ENCODE results near the gene MACO1.

The MACO1 gene

DNA sequence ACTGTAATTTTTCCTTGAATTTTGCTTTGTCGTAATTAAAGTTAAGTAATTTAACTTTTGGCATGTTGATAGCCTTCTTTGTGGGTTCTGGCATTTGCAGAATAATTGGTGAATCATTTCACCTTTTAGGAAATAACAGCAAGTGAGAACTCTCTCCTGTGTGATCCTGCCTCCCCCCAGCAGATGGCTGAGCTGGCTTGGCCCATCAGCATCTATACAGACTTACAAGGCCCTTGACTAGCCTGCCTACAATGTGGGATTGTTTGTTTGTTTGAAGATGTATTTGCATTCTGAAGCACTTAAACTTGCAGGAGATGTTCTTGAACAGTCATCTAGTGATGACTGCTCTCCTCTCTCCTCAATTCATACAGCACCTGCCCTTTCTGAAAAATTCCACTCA lies 55.9 kb downstream of the MACO1 start:
- H2BK12ac ChIP-seq (ENCODE audit: low read length): no peak overlapping the region
- no CpG with 5 or more reads among the region's 1 CpG for WGBS, 2 donors (ENCODE audit: extremely low coverage in 2 of 2, insufficient read length in 2 of 2, insufficient replicate concordance in 1 of 2)
- no peak for DNase-seq (ENCODE audit: low spot score)

DNA sequence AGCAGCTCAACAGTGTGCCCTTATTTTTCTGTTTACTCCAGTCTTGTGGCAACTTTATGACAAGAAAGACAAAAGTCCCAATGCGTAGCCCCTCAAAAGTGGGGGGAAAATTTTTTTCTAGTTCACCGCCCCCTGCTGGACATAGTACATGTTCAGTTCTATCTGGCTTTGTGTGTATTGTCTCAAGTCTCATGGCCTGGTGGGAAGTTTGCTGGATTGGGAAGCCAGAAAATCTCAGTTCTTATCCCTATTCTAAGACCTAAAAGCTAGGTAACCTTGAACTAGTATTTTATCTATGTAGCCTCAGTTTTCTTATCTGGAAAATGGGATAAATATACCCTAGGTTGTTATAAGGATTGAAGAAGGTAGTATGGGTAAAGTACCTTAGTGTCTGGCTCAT lies 56.9 kb downstream of the MACO1 start:
- H3K14ac ChIP-seq (ENCODE audit: low read length): no peak overlapping the region
- H3K36me3 ChIP-seq (replicated peaks in 1 of 2; ENCODE audit: control insufficient read depth in 2 of 2, insufficient read depth in 2 of 2, low read length in 2 of 2): peaks cover 14 to 82% of the 10 kb centered on the region in 2 donors
- H4K91ac ChIP-seq (ENCODE audit: low read depth, low read length, poor library complexity): no peak overlapping the region
- H3K4me2 ChIP-seq (ENCODE audit: insufficient read depth, low read length, poor library complexity, severe bottlenecking): no peak overlapping the region
- no peak overlapping the region for H3K18ac ChIP-seq (ENCODE audit: low read length)
- no peak overlapping the region for H4K8ac ChIP-seq (ENCODE audit: low read depth, low read length)
- H3K4ac ChIP-seq (ENCODE audit: low read length): no peak overlapping the region
- H2AK5ac ChIP-seq (ENCODE audit: low read depth, low read length): no peak overlapping the region
- H3K4me1 ChIP-seq (ENCODE audit: control insufficient read depth in 2 of 2, insufficient read depth in 1 of 2, low read depth in 1 of 2, low read length in 2 of 2): peaks cover 0 to 2% of the 10 kb centered on the region in 2 donors
- no peak overlapping the region for H2AFZ ChIP-seq (ENCODE audit: low read length)
- H2BK5ac ChIP-seq (ENCODE audit: low read length): no peak overlapping the region
- no peaks in the 10 kb centered on the region for H3K9me3 ChIP-seq (replicated peaks in 1 of 2; ENCODE audit: control insufficient read depth in 2 of 2, insufficient read depth in 1 of 2, low read depth in 1 of 2, low read length in 2 of 2)
- no peak overlapping the region for H3K27ac ChIP-seq (replicated peaks; ENCODE audit: low read length)
- H2BK15ac ChIP-seq (ENCODE audit: low read length): no peak overlapping the region
- DNase-seq (ENCODE audit: low spot score): no peak
- no peak overlapping the region for H2BK12ac ChIP-seq (ENCODE audit: low read length)
- no peak overlapping the region for H2BK120ac ChIP-seq (ENCODE audit: low read depth, low read length)
- no peak overlapping the region for H3K4me3 ChIP-seq (ENCODE audit: low read length in 2 of 2)
- H3K23ac ChIP-seq (ENCODE audit: low read depth, low read length, poor library complexity): no peak overlapping the region
- no peaks in the 10 kb centered on the region for H3K27me3 ChIP-seq (ENCODE audit: control insufficient read depth in 3 of 3, insufficient read depth in 3 of 3, low read depth in 1 of 3, low read length in 3 of 3)
- WGBS, 2 donors (ENCODE audit: extremely low coverage in 2 of 2, insufficient read length in 2 of 2, insufficient replicate concordance in 1 of 2): no CpG with 5 or more reads among the region's 2 CpGs
- no peaks in the 10 kb centered on the region for H3K79me1 ChIP-seq (ENCODE audit: low read depth, low read length)
- H3K9ac ChIP-seq (ENCODE audit: low read depth, low read length, poor library complexity): no peak overlapping the region

More for the DNA sequence above, 55.9 kb downstream of the MACO1 start:
- Histone ChIP-seq H3K18ac (ENCODE audit: low read length) (no peak overlapping the region), H2BK15ac (ENCODE audit: low read length) (no peak overlapping the region), H3K27ac (replicated peaks; ENCODE audit: low read length) (no peak overlapping the region), H3K9me3 (replicated peaks in 1 of 2; ENCODE audit: control insufficient read depth in 2 of 2, insufficient read depth in 1 of 2, low read depth in 1 of 2, low read length in 2 of 2) (no peaks in the 10 kb centered on the region), H3K9ac (ENCODE audit: low read depth, low read length, poor library complexity) (no peak overlapping the region), H3K27me3 (ENCODE audit: control insufficient read depth in 3 of 3, insufficient read depth in 3 of 3, low read depth in 1 of 3, low read length in 3 of 3) (no peaks in the 10 kb centered on the region), H4K8ac (ENCODE audit: low read depth, low read length) (no peak overlapping the region), H3K4me2 (ENCODE audit: insufficient read depth, low read length, poor library complexity, severe bottlenecking) (no peak overlapping the region), H2AFZ (ENCODE audit: low read length) (no peak overlapping the region), H3K4me1 (ENCODE audit: control insufficient read depth in 2 of 2, insufficient read depth in 1 of 2, low read depth in 1 of 2, low read length in 2 of 2) (no peaks in the 10 kb centered on the region), H3K79me1 (ENCODE audit: low read depth, low read length) (no peaks in the 10 kb centered on the region), H2AK5ac (ENCODE audit: low read depth, low read length) (no peak overlapping the region), H3K23ac (ENCODE audit: low read depth, low read length, poor library complexity) (no peak overlapping the region), H4K91ac (ENCODE audit: low read depth, low read length, poor library complexity) (no peak overlapping the region), H2BK120ac (ENCODE audit: low read depth, low read length) (no peak overlapping the region), H3K36me3 (replicated peaks in 1 of 2; ENCODE audit: control insufficient read depth in 2 of 2, insufficient read depth in 2 of 2, low read length in 2 of 2) (peaks cover 9 to 75% of the 10 kb centered on the region in 2 donors), H3K14ac (ENCODE audit: low read length) (no peak overlapping the region), H3K4ac (ENCODE audit: low read length) (no peak overlapping the region), H2BK5ac (ENCODE audit: low read length) (no peak overlapping the region), H3K4me3 (ENCODE audit: low read length in 2 of 2) (no peak overlapping the region)

DNA sequence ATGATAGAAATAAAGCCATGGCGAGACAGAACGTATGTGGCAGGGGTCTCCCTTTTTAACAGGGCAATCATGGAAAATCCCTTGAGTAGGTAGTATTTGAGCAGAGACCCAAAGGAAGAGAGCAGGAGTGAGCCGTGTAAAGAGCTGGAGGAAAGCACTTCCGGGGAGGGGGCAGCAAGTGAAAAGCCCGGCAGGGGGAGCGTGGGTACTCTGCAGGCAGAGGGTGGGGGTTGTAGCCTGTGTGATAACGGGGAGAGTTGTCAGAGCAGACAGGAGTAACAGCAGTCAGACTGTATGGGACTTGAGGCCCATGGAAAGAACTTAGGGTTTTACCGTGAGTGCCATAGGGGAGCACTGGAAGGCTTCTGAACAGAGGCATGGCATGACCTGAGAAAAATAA lies 61.6 kb downstream of the MACO1 start:
- Histone ChIP-seq H3K79me1 (ENCODE audit: low read depth, low read length) (no peaks in the 10 kb centered on the region), H3K4me3 (ENCODE audit: low read length in 2 of 2) (no peak overlapping the region), H3K9ac (ENCODE audit: low read depth, low read length, poor library complexity) (no peak overlapping the region), H3K4me2 (ENCODE audit: insufficient read depth, low read length, poor library complexity, severe bottlenecking) (no peak overlapping the region), H4K91ac (ENCODE audit: low read depth, low read length, poor library complexity) (no peak overlapping the region), H3K14ac (ENCODE audit: low read length) (no peak overlapping the region), H2BK5ac (ENCODE audit: low read length) (no peak overlapping the region), H3K27ac (replicated peaks; ENCODE audit: low read length) (no peak overlapping the region), H2AK5ac (ENCODE audit: low read depth, low read length) (no peak overlapping the region), H4K8ac (ENCODE audit: low read depth, low read length) (no peak overlapping the region), H3K9me3 (replicated peaks in 1 of 2; ENCODE audit: control insufficient read depth in 2 of 2, insufficient read depth in 1 of 2, low read depth in 1 of 2, low read length in 2 of 2) (no peaks in the 10 kb centered on the region), H3K27me3 (ENCODE audit: control insufficient read depth in 3 of 3, insufficient read depth in 3 of 3, low read depth in 1 of 3, low read length in 3 of 3) (no peaks in the 10 kb centered on the region), H2BK15ac (ENCODE audit: low read length) (no peak overlapping the region), H3K18ac (ENCODE audit: low read length) (no peak overlapping the region), H2AFZ (ENCODE audit: low read length) (no peak overlapping the region), H2BK12ac (ENCODE audit: low read length) (no peak overlapping the region), H3K4ac (ENCODE audit: low read length) (no peak overlapping the region), H3K23ac (ENCODE audit: low read depth, low read length, poor library complexity) (no peak overlapping the region), H2BK120ac (ENCODE audit: low read depth, low read length) (no peak overlapping the region), H3K36me3 (replicated peaks in 1 of 2; ENCODE audit: control insufficient read depth in 2 of 2, insufficient read depth in 2 of 2, low read length in 2 of 2) (peaks cover 8 to 78% of the 10 kb centered on the region in 2 donors), H3K4me1 (ENCODE audit: control insufficient read depth in 2 of 2, insufficient read depth in 1 of 2, low read depth in 1 of 2, low read length in 2 of 2) (peaks cover 0 to 2% of the 10 kb centered on the region in 2 donors)
- WGBS, 2 donors (ENCODE audit: extremely low coverage in 2 of 2, insufficient read length in 2 of 2, insufficient replicate concordance in 1 of 2): no CpG with 5 or more reads among the region's 8 CpGs
- no peak for DNase-seq (ENCODE audit: low spot score)

DNA sequence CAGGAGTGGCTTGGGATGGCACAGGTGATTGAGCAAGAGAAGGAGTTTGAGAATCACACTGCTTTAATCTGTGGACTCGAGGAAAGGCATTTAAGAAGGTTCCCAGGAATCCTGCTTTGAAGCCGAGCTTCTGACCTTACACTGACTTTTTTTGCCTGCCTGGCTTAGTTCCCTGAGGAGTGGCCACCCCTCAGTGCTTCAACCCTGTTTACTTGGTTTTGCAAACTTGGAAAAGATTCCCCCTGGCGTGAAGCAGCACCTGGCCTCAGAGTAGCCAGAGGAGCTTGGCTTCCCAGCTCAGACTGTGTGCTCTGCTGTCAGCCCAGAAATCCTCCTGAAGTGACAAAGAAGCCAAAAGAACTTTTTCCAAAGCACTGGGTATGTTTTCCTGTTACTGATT lies 64.3 kb downstream of the MACO1 start:
- Histone ChIP-seq H3K4me2 (ENCODE audit: insufficient read depth, low read length, poor library complexity, severe bottlenecking) (no peak overlapping the region), H3K9me3 (replicated peaks in 1 of 2; ENCODE audit: control insufficient read depth in 2 of 2, insufficient read depth in 1 of 2, low read depth in 1 of 2, low read length in 2 of 2) (no peaks in the 10 kb centered on the region), H2BK12ac (ENCODE audit: low read length) (no peak overlapping the region), H2AK5ac (ENCODE audit: low read depth, low read length) (no peak overlapping the region), H2AFZ (ENCODE audit: low read length) (no peak overlapping the region), H2BK5ac (ENCODE audit: low read length) (no peak overlapping the region), H3K4me3 (ENCODE audit: low read length in 2 of 2) (no peak overlapping the region), H2BK15ac (ENCODE audit: low read length) (no peak overlapping the region), H4K91ac (ENCODE audit: low read depth, low read length, poor library complexity) (no peak overlapping the region), H3K4me1 (ENCODE audit: control insufficient read depth in 2 of 2, insufficient read depth in 1 of 2, low read depth in 1 of 2, low read length in 2 of 2) (peaks cover 0 to 2% of the 10 kb centered on the region in 2 donors), H3K27me3 (ENCODE audit: control insufficient read depth in 3 of 3, insufficient read depth in 3 of 3, low read depth in 1 of 3, low read length in 3 of 3) (no peaks in the 10 kb centered on the region), H3K27ac (replicated peaks; ENCODE audit: low read length) (no peak overlapping the region), H4K8ac (ENCODE audit: low read depth, low read length) (no peak overlapping the region), H3K14ac (ENCODE audit: low read length) (no peak overlapping the region), H2BK120ac (ENCODE audit: low read depth, low read length) (no peak overlapping the region), H3K9ac (ENCODE audit: low read depth, low read length, poor library complexity) (no peak overlapping the region), H3K4ac (ENCODE audit: low read length) (no peak overlapping the region), H3K36me3 (replicated peaks in 1 of 2; ENCODE audit: control insufficient read depth in 2 of 2, insufficient read depth in 2 of 2, low read length in 2 of 2) (peaks cover 13 to 82% of the 10 kb centered on the region in 2 donors), H3K23ac (ENCODE audit: low read depth, low read length, poor library complexity) (no peak overlapping the region), H3K79me1 (ENCODE audit: low read depth, low read length) (no peaks in the 10 kb centered on the region), H3K18ac (ENCODE audit: low read length) (no peak overlapping the region)
- DNase-seq (ENCODE audit: low spot score): no peak
- WGBS, 2 donors (ENCODE audit: extremely low coverage in 2 of 2, insufficient read length in 2 of 2, insufficient replicate concordance in 1 of 2): no CpG with 5 or more reads among the region's 3 CpGs
